Measurements from ENCODE around the gene CTAG1B.
"Not testable (repeated sequence)": the region's sequence is repeated elsewhere in the genome, so short reads cannot be mapped to it uniquely, and the experiment has no call there.

The CTAG1B gene

DNA sequence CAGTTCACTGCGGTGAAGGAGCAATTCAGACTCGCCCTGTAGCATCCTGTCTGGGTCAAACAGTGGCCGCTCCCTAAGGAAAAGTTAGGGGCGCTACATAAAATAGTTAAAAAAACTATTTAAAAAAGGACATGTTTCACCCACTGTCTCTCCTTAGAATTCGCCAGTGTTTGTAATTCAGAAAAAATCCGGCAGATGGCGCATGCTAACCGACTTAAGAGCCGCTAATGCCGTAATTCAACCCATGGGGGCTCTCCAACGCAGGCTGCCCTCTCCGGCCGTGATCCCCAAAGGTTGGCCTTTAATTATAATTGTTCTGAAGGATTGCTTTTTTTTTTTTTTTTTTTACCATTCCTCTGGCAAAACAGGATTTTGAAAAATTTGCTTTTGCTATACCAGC is 28.7 kb downstream of the CTAG1B start:
- in situ Hi-C loops (cut with MboI; ENCODE audit: low sequenced_read_pairs): not testable (repeated sequence)

DNA sequence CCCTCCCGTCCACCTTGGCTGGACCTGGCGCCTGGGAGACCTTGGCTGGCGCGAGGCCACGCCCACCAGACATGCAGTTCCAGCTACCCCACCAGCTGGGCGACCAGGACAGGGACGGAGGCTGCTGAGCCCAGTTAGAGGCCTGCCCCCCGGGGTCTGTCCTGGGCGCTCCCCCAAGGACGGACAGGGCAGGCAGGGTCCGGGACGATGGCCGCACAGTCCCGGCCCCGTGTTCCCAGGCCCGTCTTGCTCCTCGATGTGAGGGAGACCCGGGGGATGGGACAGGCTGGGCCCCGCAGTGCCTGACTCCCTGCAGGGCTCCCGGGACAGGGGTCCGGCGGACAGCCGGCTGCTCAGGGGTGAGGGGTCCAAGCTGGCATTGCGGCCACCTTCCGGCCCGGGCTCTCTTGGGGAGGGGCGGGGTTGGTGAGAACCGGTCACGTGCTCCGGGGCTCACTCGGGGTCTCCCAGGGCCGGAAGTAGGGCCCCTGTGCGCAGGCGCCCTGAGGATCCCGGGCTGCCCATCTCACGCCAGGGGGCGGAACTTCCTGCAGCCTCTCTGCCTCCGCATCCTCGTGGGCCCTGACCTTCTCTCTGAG is 34.4 kb downstream of the CTAG1B start, which contains the start of gene CTAG1A:
TSS of gene CTAG1A (plus strand) at position 549 of the 599 bp plus-strand sequence. CDS start 74 bp downstream, outside the sequence.
- in situ Hi-C loops (cut with MboI; ENCODE audit: low sequenced_read_pairs): not testable (repeated sequence)

DNA sequence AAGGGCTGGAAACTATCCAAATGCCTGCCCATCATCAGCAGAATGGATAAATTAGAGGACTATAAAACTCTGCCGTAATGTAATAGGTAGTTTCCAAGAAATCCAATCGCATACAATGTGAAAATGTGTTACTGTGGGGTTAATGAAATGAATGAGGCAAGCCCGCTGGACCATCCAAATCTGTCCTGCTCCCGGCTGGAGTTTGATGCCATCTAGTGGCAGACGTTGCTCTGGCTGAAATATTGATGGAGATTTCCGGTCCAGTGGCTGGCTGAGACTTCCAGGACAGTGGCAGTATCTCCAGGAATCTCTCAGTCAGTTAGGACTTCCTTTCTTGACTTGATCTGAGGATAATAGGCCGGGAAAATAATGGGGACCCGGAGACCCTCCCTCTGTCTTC is 36.1 kb downstream of the CTAG1B start:
- in situ Hi-C loops (cut with MboI; ENCODE audit: low sequenced_read_pairs): not testable (repeated sequence)

DNA sequence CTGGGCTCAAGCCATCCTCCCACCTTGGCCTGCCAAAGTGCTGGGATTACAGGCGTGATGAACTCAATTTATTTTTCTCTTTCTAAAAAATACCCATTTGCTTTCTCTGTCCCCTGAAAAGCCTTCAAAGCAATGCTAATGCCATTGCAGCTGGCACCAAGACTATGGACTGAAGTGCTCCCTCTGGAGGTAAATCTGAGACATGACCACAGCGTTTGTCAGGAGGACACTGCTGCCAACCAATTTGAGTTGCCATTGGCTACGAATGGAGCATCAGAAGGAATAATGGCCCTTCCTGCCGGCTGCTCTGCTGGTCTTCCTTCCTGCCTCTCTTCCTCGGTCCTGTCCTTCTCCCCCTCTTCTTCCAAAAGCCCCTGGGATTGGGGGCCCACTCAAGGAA is 44.0 kb downstream of the CTAG1B start:
- in situ Hi-C loops (cut with MboI; ENCODE audit: low sequenced_read_pairs): not testable (repeated sequence)

DNA sequence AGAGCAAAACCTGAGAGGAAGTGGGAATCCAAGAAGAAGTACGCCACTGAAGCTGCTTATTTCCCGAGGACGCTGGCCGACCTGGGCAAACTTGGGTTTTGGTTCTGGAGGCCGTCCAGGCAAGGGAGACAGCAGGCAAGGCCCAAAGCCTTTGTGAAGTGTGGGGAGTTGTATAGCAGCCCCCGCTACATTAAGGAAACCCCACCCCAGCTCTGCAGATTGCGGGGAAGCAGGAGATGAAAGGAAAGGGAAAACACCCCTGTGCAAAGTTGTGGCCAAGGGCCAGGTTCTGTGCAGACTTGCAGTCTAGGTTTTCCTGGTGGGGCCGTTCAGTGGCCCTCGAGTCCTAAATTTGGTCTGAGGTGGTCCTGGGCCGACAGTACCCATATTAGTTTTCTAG is 46.0 kb downstream of the CTAG1B start:
- in situ Hi-C loops (cut with MboI; ENCODE audit: low sequenced_read_pairs): not testable (repeated sequence)

DNA sequence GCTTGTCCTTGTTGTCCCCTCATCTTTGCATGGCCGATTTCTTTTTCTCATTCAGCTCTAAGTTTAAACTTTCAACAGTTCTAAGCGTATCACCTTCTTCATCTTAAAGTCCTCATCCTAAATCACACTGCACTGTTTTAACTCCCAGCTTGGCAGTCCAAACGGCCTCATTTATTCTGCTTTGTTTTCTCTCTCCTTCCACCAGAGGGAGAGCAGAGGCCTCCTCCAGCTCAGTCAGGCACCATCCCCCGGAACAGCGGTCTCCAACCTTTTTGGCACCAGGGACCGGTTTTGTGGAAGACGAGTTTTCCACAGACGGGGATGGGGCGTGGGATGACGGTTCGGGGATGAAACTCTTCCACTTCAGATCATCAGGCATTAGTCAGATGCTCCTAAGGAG is 48.7 kb downstream of the CTAG1B start:
- in situ Hi-C loops (cut with MboI; ENCODE audit: low sequenced_read_pairs): not testable (repeated sequence)

Measured in HL-60/S4 (cell line).